ENCODE data around the gene OR56B1. TPM values are rescaled to one million over a fixed set of nuclear protein-coding genes. Genes with fewer than 3 reads are reported as not detected.

Gene OR56B1
- polyA plus RNA-seq, 2 of the 4 experiments (the other 2 are of a cell fraction) = not detected

GRCh38 chr11:5694642-5695041 lies 41.6 kb upstream of the OR56B1 start:
- ATAC-seq = no peak
- POLR2A ChIA-PET = no interaction called here

GRCh38 chr11:5695580-5695979 lies 40.7 kb upstream of the OR56B1 start:
- TF ChIP-seq RARB (CRISPR knock-in tag; IDR thresholded peaks at IDR 0.05) = no peak
- no peak for TF ChIP-seq POLR2AphosphoS2 (conservative IDR thresholded peaks at IDR 0.05; ENCODE audit: low read length)
- TF ChIP-seq CBX8 (IDR thresholded peaks at IDR 0.05) = no peak
- no peak for TF ChIP-seq MAFK (IDR thresholded peaks at IDR 0.05; ENCODE audit: partially characterized antibody)
- TF ChIP-seq RAD21 (conservative IDR thresholded peaks at IDR 0.05 in 1 of 2, IDR thresholded peaks at IDR 0.05 in 1 of 2) = no peak
- TF ChIP-seq CHD2 (IDR thresholded peaks at IDR 0.05; ENCODE audit: low read length, partially characterized antibody) = no peak
- TF ChIP-seq E2F6 (IDR thresholded peaks at IDR 0.05; ENCODE audit: borderline replicate concordance, low read depth) = no peak
- no peak for TF ChIP-seq ELK1 (IDR thresholded peaks at IDR 0.05; ENCODE audit: low read depth, low read length)
- no peak for TF ChIP-seq EP300 (IDR thresholded peaks at IDR 0.05)
- no peak for TF ChIP-seq KDM5A (IDR thresholded peaks at IDR 0.05)
- no peak for TF ChIP-seq USF2 (IDR thresholded peaks at IDR 0.05)
- TF ChIP-seq HDAC2 (IDR thresholded peaks at IDR 0.05) = no peak
- TF ChIP-seq HOXA7 (CRISPR knock-in tag; IDR thresholded peaks at IDR 0.05) = no peak
- TF ChIP-seq TFCP2L1 (CRISPR knock-in tag; IDR thresholded peaks at IDR 0.05) = no peak
- no peak for TF ChIP-seq GATA3 (IDR thresholded peaks at IDR 0.05; ENCODE audit: borderline replicate concordance)
- no peak for TF ChIP-seq ESRRA (IDR thresholded peaks at IDR 0.05; ENCODE audit: borderline replicate concordance, low read length)
- no peak for TF ChIP-seq REST (IDR thresholded peaks at IDR 0.05)
- TF ChIP-seq MYC (IDR thresholded peaks at IDR 0.05; ENCODE audit: borderline replicate concordance, low read length) = no peak
- TF ChIP-seq JUNB (IDR thresholded peaks at IDR 0.05) = no peak
- H3K27ac ChIP-seq = no peak overlapping the region
- no peak overlapping the region for H3K4me3 ChIP-seq
- CTCF ChIA-PET = interaction anchor here (0.6 to 1.3 kb wide), 3 partner anchors 11 to 667 kb away, joined by 3 to 4 read pairs (median 3); partner anchors contain the start of gene TRIM5
- 15% methylated on average over 1 of the region's 1 CpG for WGBS (ENCODE audit: missing lambda C conversion rate)
- POLR2A ChIA-PET = no interaction called here
- DNase-seq (ENCODE audit: low read depth in 1 of 2, low spot score in 1 of 2) = no peak
- no peak for FAIRE-seq
- no peak overlapping the region for H3K4me2 ChIP-seq
- no peaks in the 10 kb centered on the region for H3K9me3 ChIP-seq
- H3K4me1 ChIP-seq = no peaks in the 10 kb centered on the region
- no peak for ATAC-seq

More at GRCh38 chr11:5694642-5695041, 41.6 kb upstream of the OR56B1 start:
- H3K9me3 ChIP-seq = no peaks in the 10 kb centered on the region
- WGBS (ENCODE audit: missing lambda C conversion rate) = 21% methylated on average over 1 of the region's 1 CpG
- CTCF ChIA-PET = interaction anchor here (0.9 to 1.1 kb wide), 2 partner anchors 29 to 668 kb away, joined by 3 to 4 read pairs; no protein-coding TSS in a partner anchor
- TF ChIP-seq MYC (IDR thresholded peaks at IDR 0.05; ENCODE audit: borderline replicate concordance, low read length) (no peak), FOSL2 (IDR thresholded peaks at IDR 0.05) (no peak), FOSL2 (CRISPR knock-in tag; IDR thresholded peaks at IDR 0.05) (no peak), USF2 (IDR thresholded peaks at IDR 0.05) (no peak), HES2 (IDR thresholded peaks at IDR 0.05) (no peak), NR3C1 (IDR thresholded peaks at IDR 0.05) (no peak), RAD21 (conservative IDR thresholded peaks at IDR 0.05 in 1 of 2, IDR thresholded peaks at IDR 0.05 in 1 of 2) (no peak), CBX8 (IDR thresholded peaks at IDR 0.05) (no peak), RARB (CRISPR knock-in tag; IDR thresholded peaks at IDR 0.05) (no peak), E2F6 (IDR thresholded peaks at IDR 0.05; ENCODE audit: borderline replicate concordance, low read depth) (no peak), RNF2 (IDR thresholded peaks at IDR 0.05; ENCODE audit: borderline replicate concordance, low read depth) (no peak), KDM5A (IDR thresholded peaks at IDR 0.05) (no peak), BHLHE40 (IDR thresholded peaks at IDR 0.05; ENCODE audit: low read depth, low read length) (no peak), SREBF2 (IDR thresholded peaks at IDR 0.05) (no peak)
- no peak overlapping the region for H3K4me2 ChIP-seq
- FAIRE-seq (no peak), DNase-seq (ENCODE audit: low read depth in 1 of 2, low spot score in 1 of 2) (no peak)
- H3K4me1 ChIP-seq = no peaks in the 10 kb centered on the region
- H3K4me3 ChIP-seq = no peak overlapping the region
- H3K27ac ChIP-seq = no peak overlapping the region
